C1 segment of cervical spinal cord (tissue), 14 donors: ENCODE results near the gene PPP1R14D.
A peak's percentile ranks its signal among the peaks of the same experiment; 100 is the strongest.
"Not testable (repeated sequence)": the region's sequence is repeated elsewhere in the genome, so short reads cannot be mapped to it uniquely, and the experiment has no call there.

Source experiments
- DNase-seq, 14 donors: peaks; one replicate each; lab custom pipeline; 2025; lab: John Stamatoyannopoulos, UW

Gene PPP1R14D, protein sequence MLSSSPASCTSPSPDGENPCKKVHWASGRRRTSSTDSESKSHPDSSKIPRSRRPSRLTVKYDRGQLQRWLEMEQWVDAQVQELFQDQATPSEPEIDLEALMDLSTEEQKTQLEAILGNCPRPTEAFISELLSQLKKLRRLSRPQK

DNA sequence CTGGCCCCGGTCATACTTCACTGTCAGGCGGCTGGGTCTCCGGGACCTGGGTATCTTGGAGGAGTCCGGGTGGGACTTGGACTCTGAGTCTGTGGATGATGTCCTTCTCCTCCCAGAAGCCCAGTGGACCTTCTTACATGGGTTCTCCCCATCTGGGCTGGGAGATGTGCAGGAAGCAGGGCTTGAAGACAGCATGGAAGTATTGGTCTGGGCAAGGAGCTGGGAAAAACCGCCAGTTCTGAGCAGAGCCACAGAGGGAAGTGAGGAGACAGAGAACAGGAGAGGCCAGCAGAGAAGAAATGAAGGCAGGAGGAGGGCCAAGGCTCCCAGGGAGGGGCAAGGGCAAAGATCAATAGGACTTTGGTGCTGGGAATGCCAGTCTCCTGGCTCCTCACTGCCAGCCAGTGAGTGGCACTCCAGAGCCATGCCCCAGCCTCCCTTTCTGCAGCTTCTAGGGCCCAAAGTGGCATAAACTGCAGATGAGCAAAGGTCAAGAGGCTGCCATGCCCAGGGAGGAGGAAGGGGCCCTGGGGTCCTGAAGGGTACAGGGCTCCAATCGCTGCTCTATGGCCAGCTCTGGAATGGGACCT is at the start of gene PPP1R14D:
PPP1R14D (minus strand) TSS at position 262 of the 590 bp plus-strand sequence; CDS start at position 195, 67 bp downstream.
- DNase-seq = no peak

GRCh38 chr15:40877694-40878093 is 49.2 kb upstream of the PPP1R14D start:
- DNase-seq = no peak

DNA sequence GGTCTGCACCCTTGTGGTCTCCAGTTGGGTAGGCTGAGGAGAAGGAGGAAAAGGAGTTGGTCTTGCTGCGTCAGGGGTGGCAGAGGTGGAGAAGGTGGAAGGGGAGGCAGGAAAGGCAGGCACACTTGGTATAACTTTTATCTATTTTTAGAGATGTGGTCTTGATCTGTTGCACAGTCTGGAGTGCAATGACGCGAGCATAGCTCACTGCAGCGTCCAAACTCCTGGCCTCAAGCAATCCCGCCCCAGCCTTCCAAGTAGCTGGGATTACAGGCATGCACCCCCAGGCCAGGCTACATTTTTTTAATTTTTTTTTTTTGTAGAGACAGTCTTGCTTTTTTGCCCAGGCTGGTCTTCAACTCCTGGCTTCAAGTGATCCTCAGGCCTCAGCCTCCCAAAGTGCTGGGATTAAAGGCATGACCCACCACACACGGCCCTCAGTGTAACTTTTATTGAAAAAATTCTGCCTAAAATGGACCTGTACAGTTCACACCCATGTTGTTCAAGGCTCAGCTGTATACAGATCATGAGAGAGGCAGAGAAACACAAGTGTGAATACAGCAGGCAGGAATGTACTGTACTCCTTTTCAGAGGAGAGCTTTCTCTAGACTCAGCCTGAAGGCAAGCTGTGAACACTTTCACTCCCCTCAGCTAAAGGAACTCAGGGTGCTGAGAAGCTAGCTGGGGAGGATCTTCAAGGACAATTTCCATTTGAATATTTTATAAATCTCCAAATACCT is 47.7 kb upstream of the PPP1R14D start:
- DNase-seq = no peak

DNA sequence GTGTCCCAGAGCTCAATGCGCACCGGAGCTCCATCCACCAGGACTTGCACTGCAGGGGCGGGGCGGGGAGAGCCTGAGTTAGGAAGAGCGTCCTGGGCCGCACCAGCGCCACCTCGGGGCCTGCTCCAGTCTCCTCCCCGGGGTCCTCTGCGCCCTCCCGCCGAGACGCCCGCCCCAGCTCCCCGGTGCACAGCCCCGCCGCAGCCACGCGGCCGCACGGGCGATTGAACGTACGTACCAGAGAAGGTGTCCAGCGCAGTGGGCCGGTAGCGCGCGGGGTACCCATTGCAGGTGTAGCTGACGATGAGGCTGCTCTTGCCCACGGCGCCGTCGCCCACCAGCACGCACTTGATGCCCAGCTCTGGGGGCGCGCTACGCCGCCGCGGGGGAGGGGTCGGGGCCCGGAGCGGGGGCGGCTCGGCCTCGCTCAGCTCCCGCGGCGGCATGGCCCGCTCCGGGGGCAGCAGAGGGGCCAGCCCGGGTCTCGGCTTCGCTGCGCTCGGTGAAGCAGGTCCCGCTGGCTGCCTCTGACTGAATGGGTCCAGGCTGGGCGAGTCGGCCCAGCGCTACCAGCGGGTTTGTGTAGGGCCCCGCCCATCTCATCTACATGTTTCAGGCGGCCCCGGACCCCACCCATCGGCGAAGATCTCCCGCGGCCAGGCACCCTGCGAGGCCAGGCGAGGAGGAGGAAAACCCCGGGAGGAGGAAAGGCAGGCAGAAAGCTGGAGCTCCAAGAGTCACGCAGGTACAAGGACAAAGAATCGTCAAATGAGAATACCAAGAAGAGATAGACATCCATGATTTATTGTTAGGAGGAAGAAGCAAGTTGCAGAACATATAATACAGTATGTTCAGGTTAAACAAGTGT is 45.4 kb upstream of the PPP1R14D start, which contains the start of gene RHOV:
RHOV (minus strand) TSS at position 541 of the 868 bp plus-strand sequence; CDS start at position 446, 95 bp downstream.
- DNase-seq = peak in 3 of 14 donors; percentile 9 to 50 (median 15)

- no peak for DNase-seq
Measured at GRCh38 chr15:40872791-40873693, 44.5 kb upstream of the PPP1R14D start.

DNA sequence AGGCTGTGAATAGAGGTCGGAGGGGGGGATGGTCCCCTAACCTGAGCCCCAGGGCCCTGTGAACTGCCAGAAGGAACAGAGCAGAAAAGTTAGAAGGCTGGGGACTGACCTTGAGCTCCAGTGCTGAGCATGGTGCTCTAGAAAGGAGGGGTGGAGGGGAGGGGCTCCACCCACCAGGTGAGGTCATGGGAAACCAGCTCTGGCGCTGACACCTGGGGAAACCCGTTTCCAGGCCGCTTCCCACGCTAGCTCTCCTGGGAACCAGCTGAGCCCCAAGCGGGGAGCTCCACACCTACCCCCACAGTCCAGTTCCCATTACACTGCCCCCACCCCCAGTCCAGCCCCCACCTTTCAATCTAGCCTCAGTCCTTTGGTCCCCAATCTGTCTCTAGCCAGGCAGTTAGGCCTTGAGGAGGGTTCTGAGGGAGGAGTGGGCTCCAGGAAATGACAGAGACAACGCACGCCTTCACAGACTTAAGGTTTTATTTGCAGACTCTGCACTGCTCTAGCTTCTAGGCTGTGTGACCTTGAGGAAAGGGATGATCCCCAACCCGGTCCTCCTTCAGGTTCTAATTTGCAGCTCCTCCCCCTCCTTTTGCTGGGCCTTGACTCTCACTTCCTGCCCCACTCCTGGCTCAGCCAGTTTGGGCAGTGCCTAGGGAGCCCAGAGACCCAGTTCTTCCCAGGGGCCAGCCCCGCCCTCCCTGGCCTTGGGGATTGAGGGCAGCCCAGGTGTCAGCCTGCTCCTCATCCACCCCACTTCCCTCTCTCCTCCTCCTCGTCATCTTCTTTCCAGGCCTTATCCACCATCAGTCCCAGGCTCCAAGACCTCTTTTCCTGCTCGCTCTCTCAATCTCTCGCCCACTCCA is 43.5 kb upstream of the PPP1R14D start:
- no peak for DNase-seq

DNA sequence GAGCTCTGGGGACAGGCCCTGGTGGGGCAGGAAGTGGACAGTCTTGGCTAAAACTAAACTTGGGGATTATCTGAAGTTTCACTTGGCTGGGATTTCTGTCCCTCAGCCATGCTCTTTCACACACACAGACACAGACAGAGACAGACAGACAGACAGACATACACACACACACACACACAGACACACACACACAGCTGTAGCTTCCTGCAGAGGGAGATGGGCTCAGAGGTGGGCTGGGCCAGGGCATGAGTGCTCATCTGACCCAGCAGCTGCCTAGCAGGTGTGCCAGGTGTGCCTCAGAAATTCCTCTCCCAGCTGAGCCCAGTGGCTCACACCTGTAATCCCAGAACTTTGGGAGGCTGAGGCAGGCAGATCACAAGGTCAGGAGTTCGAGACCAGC is 42.2 kb upstream of the PPP1R14D start:
- DNase-seq = no peak

DNA sequence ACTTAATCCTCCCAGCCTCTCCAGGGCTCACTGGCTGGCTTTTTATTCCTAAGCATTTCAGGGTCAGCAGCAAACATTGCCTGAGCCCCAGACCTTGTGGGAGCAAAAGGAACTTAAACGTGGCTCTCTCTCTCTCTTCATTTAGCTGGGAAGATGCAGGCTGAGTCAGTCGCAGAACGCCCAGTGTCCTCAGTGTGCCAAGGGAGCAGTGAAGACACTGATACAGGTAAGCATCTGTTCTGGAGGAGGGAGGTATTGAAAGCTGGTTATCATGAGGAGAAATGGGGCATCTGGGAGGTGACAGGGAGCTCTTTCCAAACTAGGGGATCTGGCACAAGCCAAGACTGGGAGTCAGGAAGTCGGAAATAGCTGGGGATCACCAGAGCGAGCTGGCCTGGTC is 41.2 kb upstream of the PPP1R14D start:
- no peak for DNase-seq

- DNase-seq = no peak
Measured at GRCh38 chr15:40867199-40867598, 38.7 kb upstream of the PPP1R14D start.

- DNase-seq = no peak
Measured at GRCh38 chr15:40863660-40864270, 35.3 kb upstream of the PPP1R14D start.

- not testable (repeated sequence) for DNase-seq
Measured at GRCh38 chr15:40861147-40861546, 32.6 kb upstream of the PPP1R14D start.

DNA sequence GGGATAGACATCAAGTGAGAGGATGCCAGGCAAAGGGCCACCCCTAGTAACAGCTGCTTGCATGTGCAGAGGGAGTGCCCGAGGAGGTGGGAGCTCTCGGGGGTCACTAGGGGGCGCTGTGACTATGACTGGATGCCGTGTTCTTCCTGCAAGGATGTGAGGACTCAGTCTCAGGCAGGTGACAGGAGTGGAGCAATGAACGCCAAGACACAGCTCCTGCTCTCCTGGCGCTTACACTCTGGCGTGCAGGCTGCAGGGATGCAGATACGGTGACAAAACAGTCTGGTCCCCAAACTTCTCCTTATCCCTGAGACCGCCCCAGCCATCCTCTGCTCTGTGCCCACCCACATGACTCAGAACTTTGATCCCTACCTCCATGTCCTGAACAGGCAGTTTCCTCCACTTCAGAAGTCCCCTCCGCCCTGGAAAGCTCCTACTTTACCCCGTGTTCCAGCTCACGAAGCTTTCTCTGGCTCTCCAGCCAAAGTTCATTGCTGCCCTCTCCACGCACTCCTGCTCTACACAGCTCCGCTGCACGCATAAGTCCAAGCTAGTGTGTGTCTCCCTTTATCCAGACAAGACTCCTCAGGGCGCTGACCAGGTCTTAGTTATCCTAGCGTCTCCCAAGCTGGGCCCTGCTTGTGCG is 30.8 kb upstream of the PPP1R14D start:
- peak in 7 of 14 donors; percentile 14 to 43 (median 30) for DNase-seq

DNA sequence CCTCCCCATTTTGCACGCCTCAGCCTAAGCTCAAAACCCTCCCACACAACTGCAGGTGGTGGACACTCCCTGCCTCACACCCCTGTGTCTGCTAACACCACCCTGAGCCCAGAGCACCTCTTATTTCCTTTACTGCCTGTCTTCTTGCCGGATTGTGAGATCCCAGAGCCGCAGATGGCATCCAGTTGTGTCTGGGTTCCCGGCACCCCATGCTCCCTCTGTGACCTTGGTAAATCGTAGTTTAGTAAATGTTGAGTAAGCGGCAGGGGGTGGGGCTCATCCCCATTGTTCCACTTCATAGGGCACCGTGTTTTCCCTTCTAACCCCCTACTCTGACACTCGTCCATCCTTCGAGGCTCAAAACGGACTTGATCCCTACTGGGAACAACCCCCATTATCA is 30.2 kb upstream of the PPP1R14D start:
- no peak for DNase-seq

DNA sequence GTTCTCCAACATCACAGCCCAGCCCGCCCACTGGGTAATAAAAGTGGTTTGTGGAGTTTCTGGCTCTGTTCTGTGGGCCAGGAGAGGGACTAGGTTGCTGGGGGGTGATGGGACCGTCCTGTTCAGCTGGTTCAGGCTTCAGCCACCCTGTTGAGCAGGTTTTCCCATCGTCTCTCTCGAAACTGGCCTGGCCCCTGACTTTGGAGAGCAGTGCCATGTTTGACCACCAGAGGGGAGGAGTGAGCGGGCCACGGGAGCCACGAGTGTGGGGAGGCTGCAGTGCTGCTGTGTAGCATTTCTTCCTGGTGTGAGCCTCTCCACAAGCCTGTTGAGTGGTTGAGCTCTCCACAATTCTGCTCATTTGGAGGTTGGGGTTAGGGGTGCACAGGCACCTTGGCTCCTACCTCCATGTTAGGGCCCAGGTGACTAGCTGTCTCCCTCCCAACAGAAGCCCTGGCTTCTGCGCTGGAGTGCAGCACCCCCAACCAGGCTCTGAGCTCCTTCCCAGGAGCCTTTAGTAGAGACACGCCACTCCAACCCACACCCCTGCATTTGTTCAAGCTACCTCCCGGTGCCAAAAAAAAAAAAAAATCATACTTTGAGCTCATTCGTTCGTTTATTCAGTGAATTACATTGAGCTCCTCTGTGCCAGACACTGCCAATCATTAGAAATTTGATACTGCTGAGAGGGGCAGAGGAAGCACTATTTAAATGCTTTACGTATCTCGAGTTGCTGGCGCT is 29.3 kb upstream of the PPP1R14D start:
- DNase-seq = peak in 10 of 14 donors; percentile 10 to 59 (median 25)

- no peak for DNase-seq
Measured at GRCh38 chr15:40856746-40857145, 28.2 kb upstream of the PPP1R14D start.

- no peak for DNase-seq
Measured at GRCh38 chr15:40855706-40856234, 27.3 kb upstream of the PPP1R14D start.

GRCh38 chr15:40854161-40854560 is 25.7 kb upstream of the PPP1R14D start:
- DNase-seq = no peak
